ENCODE data around the gene COLQ. TPM values are rescaled to one million over a fixed set of nuclear protein-coding genes. Genes with fewer than 3 reads are reported as not detected.
"Not testable (repeated sequence)": the region's sequence is repeated elsewhere in the genome, so short reads cannot be mapped to it uniquely, and the experiment has no call there.

Gene COLQ
- total RNA-seq, 6 experiments from 2014 or later = 0.17 to 0.54 (median 0.29) TPM

DNA sequence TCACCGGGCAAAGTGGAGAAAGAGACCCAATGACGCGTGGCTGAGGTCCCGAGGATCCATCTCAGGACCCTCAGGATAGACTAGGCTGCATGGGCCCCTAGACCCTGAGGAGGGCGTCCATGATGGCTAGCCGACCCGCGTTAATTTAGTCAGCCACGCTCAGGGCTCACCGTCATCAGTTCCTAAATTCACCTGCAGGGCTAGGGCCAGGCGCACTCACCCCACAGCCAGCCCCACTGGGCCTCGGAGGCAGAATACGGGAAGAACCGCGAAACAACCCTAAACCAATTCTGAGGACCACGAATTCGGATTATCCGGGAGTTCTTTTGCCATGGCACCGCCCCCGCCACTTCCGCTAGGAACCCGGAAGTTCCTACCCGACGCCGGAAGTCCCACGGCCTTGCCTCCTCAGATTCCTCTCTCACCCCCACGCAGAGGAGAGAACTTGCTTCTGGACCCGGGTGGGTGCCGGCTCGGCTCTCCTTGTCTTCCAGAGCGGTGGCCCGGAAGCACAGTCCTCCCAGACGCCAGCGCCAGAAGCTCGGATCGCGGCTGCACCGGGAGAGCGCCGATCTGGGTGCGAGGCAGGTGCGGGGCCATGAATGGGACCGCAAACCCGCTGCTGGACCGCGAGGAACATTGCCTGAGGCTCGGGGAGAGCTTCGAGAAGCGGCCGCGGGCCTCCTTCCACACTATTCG, 94.2 kb downstream of the COLQ start, which contains the start of the genes EAF1 and METTL6:
EAF1 (plus strand) TSS at position 417 of the 699 bp plus-strand sequence; CDS start at position 599, 182 bp downstream.
METTL6 (minus strand) TSS at position 363 of the 699 bp plus-strand sequence. CDS start 1,033 bp downstream, outside the sequence.
- Mint-ChIP-seq H3K9me3 (peaks cover 6% of the 10 kb centered on the region), H3K27me3 (ENCODE audit: insufficient read depth) (no peaks in the 10 kb centered on the region), H3K4me1 (ENCODE audit: low read depth) (peaks cover 33% of the 10 kb centered on the region), H3K36me3 (ENCODE audit: low read depth) (peaks cover 32% of the 10 kb centered on the region), H3K27ac (peak within 1 kb of the TSS; percentile 88), H3K4me3 (peak within 1 kb of the TSS; percentile 98)
- peak; percentile 68 for DNase-seq
- peak; percentile 36 for TF ChIP-seq CTCF (IDR thresholded peaks at IDR 0.05)

- peaks cover 33% of the 10 kb centered on the region for H3K4me1 Mint-ChIP-seq (ENCODE audit: low read depth)
- peaks cover 32% of the 10 kb centered on the region for H3K36me3 Mint-ChIP-seq (ENCODE audit: low read depth)
- no peaks in the 10 kb centered on the region for H3K27me3 Mint-ChIP-seq (ENCODE audit: insufficient read depth)
- no peak for DNase-seq
- TF ChIP-seq CTCF (IDR thresholded peaks at IDR 0.05) = no peak
- peak overlapping the region; percentile 98 for H3K4me3 Mint-ChIP-seq
- H3K9me3 Mint-ChIP-seq = peaks cover 6% of the 10 kb centered on the region
- H3K27ac Mint-ChIP-seq = peak overlapping the region; percentile 88
Measured at GRCh38 chr3:15426579-15427118, 94.9 kb downstream of the COLQ start.

DNA sequence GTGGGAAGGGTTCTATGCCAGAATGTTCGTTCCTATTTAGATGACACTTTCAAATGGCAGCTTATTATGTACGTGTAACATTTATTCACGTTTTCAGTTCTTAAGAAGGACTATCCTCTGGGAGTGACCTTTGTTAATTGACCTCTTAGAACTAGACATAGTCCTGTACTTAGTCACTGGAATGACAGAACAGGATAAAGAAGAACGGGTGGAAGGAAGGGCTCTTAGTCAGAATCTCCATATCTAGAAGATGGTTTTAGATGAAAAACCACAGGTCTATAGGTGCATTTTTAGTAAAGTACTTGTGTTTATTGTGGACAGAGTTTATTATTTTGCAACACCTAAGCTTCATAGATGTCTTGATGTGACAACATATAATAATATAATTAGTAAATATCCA, 100.6 kb downstream of the COLQ start:
- Mint-ChIP-seq H3K4me3 (no peak overlapping the region; the same call in 1 of the 2 replicates), H3K4me1 (ENCODE audit: low read depth) (peaks cover 22% of the 10 kb centered on the region)

GRCh38 chr3:15410966-15411365, 110.5 kb downstream of the COLQ start:
- H3K27me3 Mint-ChIP-seq (ENCODE audit: insufficient read depth); H3K27ac Mint-ChIP-seq; H3K4me1 Mint-ChIP-seq (ENCODE audit: low read depth); DNase-seq; H3K9me3 Mint-ChIP-seq; H3K4me3 Mint-ChIP-seq: not testable (repeated sequence)
- H3K36me3 Mint-ChIP-seq (ENCODE audit: low read depth) = peaks cover 12% of the 10 kb centered on the region

More for the DNA sequence above, 100.6 kb downstream of the COLQ start:
- Mint-ChIP-seq H3K27me3 (ENCODE audit: insufficient read depth) (no peaks in the 10 kb centered on the region), H3K27ac (peak overlapping the region; percentile 42), H3K36me3 (ENCODE audit: low read depth) (peaks cover 20% of the 10 kb centered on the region), H3K9me3 (no peaks in the 10 kb centered on the region)
- peak; percentile 66 for DNase-seq
- TF ChIP-seq CTCF (IDR thresholded peaks at IDR 0.05) = no peak

DNA sequence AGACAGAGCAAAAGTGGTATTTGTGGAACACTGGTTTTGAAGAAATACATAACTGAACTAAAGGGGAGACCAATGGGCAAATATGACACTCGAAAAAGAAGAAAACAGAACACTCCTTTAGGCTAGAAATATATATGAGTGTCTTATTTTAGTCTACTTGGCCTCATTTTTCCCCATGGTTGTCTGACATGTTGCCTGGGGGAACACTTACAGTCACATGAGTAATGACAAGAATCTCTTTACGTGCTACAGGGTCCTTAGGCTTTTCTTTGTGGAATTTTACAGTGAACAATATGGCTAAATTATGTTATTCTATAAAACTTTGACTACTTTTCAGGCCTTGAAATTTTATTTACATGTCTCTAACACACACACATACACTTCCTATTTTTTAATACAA, 111.7 kb downstream of the COLQ start:
- Mint-ChIP-seq H3K4me1 (ENCODE audit: low read depth) (no peaks in the 10 kb centered on the region), H3K9me3 (no peaks in the 10 kb centered on the region), H3K27me3 (ENCODE audit: insufficient read depth) (no peaks in the 10 kb centered on the region), H3K27ac (no peak overlapping the region), H3K4me3 (no peak overlapping the region), H3K36me3 (ENCODE audit: low read depth) (peaks cover 2% of the 10 kb centered on the region)
- no peak for DNase-seq
- no peak for TF ChIP-seq CTCF (IDR thresholded peaks at IDR 0.05)

DNA sequence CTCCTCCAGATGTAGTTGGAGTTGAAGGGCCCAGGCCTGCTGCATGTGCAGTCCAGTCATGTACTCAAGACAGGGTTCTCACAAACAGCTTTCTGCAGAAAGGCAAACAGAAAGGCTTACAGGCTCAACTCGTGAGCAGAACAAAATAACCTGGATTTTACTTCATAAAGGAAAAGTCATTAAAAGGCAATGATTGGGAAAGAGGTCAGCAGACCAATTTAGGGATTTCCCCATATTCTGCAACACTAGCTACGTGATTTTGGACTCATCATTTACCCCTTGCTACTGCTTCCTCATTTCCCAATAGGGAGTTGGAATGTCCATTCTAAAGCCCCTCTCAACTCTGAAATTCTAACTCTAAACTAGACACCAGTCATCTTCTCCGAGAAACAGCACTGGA, 112.3 kb downstream of the COLQ start:
- Mint-ChIP-seq H3K36me3 (ENCODE audit: low read depth) (no peaks in the 10 kb centered on the region), H3K9me3 (no peaks in the 10 kb centered on the region), H3K27me3 (ENCODE audit: insufficient read depth) (no peaks in the 10 kb centered on the region), H3K27ac (no peak overlapping the region), H3K4me3 (no peak overlapping the region), H3K4me1 (ENCODE audit: low read depth) (no peaks in the 10 kb centered on the region)
- TF ChIP-seq CTCF (IDR thresholded peaks at IDR 0.05) = no peak
- no peak for DNase-seq
